Caco-2 (cell line): Measurements from ENCODE around the gene PDE5A. TPM values are rescaled to one million over a fixed set of nuclear protein-coding genes. Genes with fewer than 3 reads are reported as not detected.

Source experiments
- BruUV-seq: library from RNA; stranded (reverse); fragments of 400-500 nt; replicated peaks from 2 replicates; lab custom pipeline; 2021; lab: Mats Ljungman, UMichigan
- CTCF ChIA-PET: fragments of 300-600 bp; sonication (Branson Sonifier 250); formaldehyde crosslinking; loops from one replicate; lab custom pipeline; 2022; ENCODE audit warnings: antibody characterized with exemption; lab: Charles Lee
- POLR2A ChIA-PET: fragments of 300-600 bp; sonication (Branson Sonifier 250); formaldehyde crosslinking; loops from one replicate; lab custom pipeline; 2022; ENCODE audit warnings: antibody characterized with exemption; lab: Charles Lee
- DNase-seq, 2 experiments: peaks; one replicate each; pipeline versions ENCODE4 v3.0.0 to v3.0.0-alpha.2; 2020 to 2022
- H3K27me3 ChIP-seq: replicated peaks from 2 replicates; pipeline ENCODE4 v1.6.0; 2011; ENCODE audit warnings: low read length; ENCODE audit not compliant: control insufficient read depth, insufficient read depth
- H3K36me3 ChIP-seq: 2 replicates; pipeline ENCODE4 v1.5.1; 2011; ENCODE audit warnings: low read length; ENCODE audit not compliant: control insufficient read depth, insufficient read depth
- H3K4me1 ChIP-seq: fragments of 250-450 bp; sonication (Bioruptor Pico); 2 replicates; pipeline ENCODE4 v1.5.1; 2020; ENCODE audit warnings: mild to moderate bottlenecking
- H3K4me3 ChIP-seq: 2 replicates; pipeline ENCODE4 v1.5.1; 2011; ENCODE audit warnings: low read depth, mild to moderate bottlenecking, control low read depth, low read length
- H3K9me3 ChIP-seq: fragments of 250-450 bp; sonication (Bioruptor Pico); 2 replicates; pipeline ENCODE4 v1.5.1; 2020; ENCODE audit warnings: mild to moderate bottlenecking, moderate library complexity
- H3K27ac Mint-ChIP-seq: one replicate; pipeline ENCODE4 v1.8.0; 2022; ENCODE audit warnings: mixed read lengths; ENCODE audit not compliant: unreplicated experiment
- H3K27me3 Mint-ChIP-seq: one replicate; pipeline ENCODE4 v1.8.0; 2022; ENCODE audit warnings: mixed read lengths; ENCODE audit not compliant: insufficient read depth, unreplicated experiment
- H3K36me3 Mint-ChIP-seq: one replicate; pipeline ENCODE4 v1.8.0; 2022; ENCODE audit warnings: mild to moderate bottlenecking, mixed read lengths; ENCODE audit not compliant: insufficient read depth, unreplicated experiment
- H3K4me1 Mint-ChIP-seq: one replicate; pipeline ENCODE4 v1.8.0; 2022; ENCODE audit warnings: low read depth, mixed read lengths; ENCODE audit not compliant: unreplicated experiment
- H3K4me3 Mint-ChIP-seq: one replicate; pipeline ENCODE4 v1.8.0; 2022; ENCODE audit warnings: mild to moderate bottlenecking, moderate library complexity, mixed read lengths; ENCODE audit not compliant: unreplicated experiment
- H3K9me3 Mint-ChIP-seq: one replicate; pipeline ENCODE4 v1.8.0; 2022; ENCODE audit warnings: mixed read lengths; ENCODE audit not compliant: unreplicated experiment
- CTCF ChIP-seq, 2 experiments: fragments of 200-600 bp in 1 of 2; IDR thresholded peaks; 1 replicate in 1 of 2; 2 replicates in 1 of 2; pipeline versions ENCODE4 v1.5.1 to v1.8.0; 2011 to 2022; ENCODE audit warnings: antibody characterized with exemption in 1 of 2, control low read depth in 1 of 2, inconsistent platforms in 1 of 2, low read depth in 1 of 2, low read length in 1 of 2, mild to moderate bottlenecking in 1 of 2, moderate library complexity in 1 of 2; ENCODE audit not compliant: insufficient read depth in 1 of 2, severe bottlenecking in 1 of 2, unreplicated experiment in 1 of 2
- intact Hi-C: fragments of 100-400 bp; cut with micrococcal nuclease; formaldehyde crosslinking; loops from one replicate; pipeline ENCODE4 v1.10.0; 2022; ENCODE audit not compliant: unreplicated experiment
- total RNA-seq: library from RNA; stranded (reverse); gene quantifications from 2 replicates; pipeline ENCODE4 v1.2.3, GENCODE V29; 2022

The PDE5A gene
- total RNA-seq, 1 experiment from 2014 or later = 7.9 TPM

- H3K4me3 ChIP-seq = no peak overlapping the region
- no peaks in the 10 kb centered on the region for H3K27me3 ChIP-seq
- Mint-ChIP-seq H3K9me3 (peaks cover 6% of the 10 kb centered on the region), H3K4me1 (no peaks in the 10 kb centered on the region), H3K27ac (no peak overlapping the region), H3K4me3 (no peak overlapping the region), H3K27me3 (no peaks in the 10 kb centered on the region), H3K36me3 (peaks cover 4% of the 10 kb centered on the region)
- ChIA-PET POLR2A (no interaction called here), CTCF (no interaction called here)
- DNase-seq = no peak
- no peaks in the 10 kb centered on the region for H3K4me1 ChIP-seq
- no peaks in the 10 kb centered on the region for H3K36me3 ChIP-seq
- no peak for TF ChIP-seq CTCF (IDR thresholded peaks at IDR 0.05; ENCODE audit: insufficient read depth in 1 of 2, low read depth in 1 of 2, low read length in 1 of 2, severe bottlenecking in 1 of 2, unreplicated experiment in 1 of 2)
- BruUV-seq = no TSS peak
- H3K9me3 ChIP-seq = no peaks in the 10 kb centered on the region
- intact Hi-C loops = no loop called here
Observed at GRCh38 chr4:119593698-119594097, 34.9 kb downstream of the PDE5A start.

- H3K9me3 Mint-ChIP-seq = no peaks in the 10 kb centered on the region
- no peaks in the 10 kb centered on the region for H3K4me1 ChIP-seq
- no peaks in the 10 kb centered on the region for H3K27me3 Mint-ChIP-seq
- BruUV-seq = no TSS peak
- H3K27ac Mint-ChIP-seq = no peak overlapping the region
- CTCF ChIA-PET = no interaction called here
- H3K4me3 Mint-ChIP-seq = no peak overlapping the region
- H3K4me1 Mint-ChIP-seq = no peaks in the 10 kb centered on the region
- no peak overlapping the region for H3K4me3 ChIP-seq
- H3K36me3 Mint-ChIP-seq = no peaks in the 10 kb centered on the region
- TF ChIP-seq CTCF (IDR thresholded peaks at IDR 0.05; ENCODE audit: insufficient read depth in 1 of 2, low read depth in 1 of 2, low read length in 1 of 2, severe bottlenecking in 1 of 2, unreplicated experiment in 1 of 2) = no peak
- POLR2A ChIA-PET = no interaction called here
- intact Hi-C loops = no loop called here
- H3K27me3 ChIP-seq = no peaks in the 10 kb centered on the region
- H3K9me3 ChIP-seq = no peaks in the 10 kb centered on the region
- DNase-seq = no peak
- H3K36me3 ChIP-seq = no peaks in the 10 kb centered on the region
Observed at GRCh38 chr4:119592830-119593229, 35.8 kb downstream of the PDE5A start.

DNA sequence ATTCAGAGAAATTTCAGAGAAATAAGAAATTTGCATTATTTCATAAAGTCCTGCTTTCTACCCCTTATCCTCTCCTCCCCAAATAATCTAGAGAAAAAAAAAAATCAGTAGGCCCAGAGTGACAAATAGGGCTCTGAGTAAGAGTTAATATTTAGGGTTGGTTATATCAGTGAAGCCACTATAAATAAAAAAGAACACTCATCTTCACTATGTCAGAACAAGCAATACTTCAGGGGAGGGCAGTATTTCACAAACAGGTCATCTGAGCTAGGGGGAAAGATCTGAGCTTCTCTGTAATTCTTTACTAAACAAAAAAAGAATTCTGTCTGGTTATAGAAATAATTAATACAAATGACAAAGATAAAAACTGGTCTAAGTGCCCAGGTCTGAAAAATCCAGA is 39.4 kb downstream of the PDE5A start:
- DNase-seq = no peak
- Mint-ChIP-seq H3K36me3 (peaks cover 5% of the 10 kb centered on the region), H3K27ac (no peak overlapping the region), H3K4me3 (no peak overlapping the region), H3K27me3 (no peaks in the 10 kb centered on the region), H3K4me1 (no peaks in the 10 kb centered on the region), H3K9me3 (no peaks in the 10 kb centered on the region)
- H3K4me1 ChIP-seq = no peaks in the 10 kb centered on the region
- TF ChIP-seq CTCF (IDR thresholded peaks at IDR 0.05; ENCODE audit: insufficient read depth in 1 of 2, low read depth in 1 of 2, low read length in 1 of 2, severe bottlenecking in 1 of 2, unreplicated experiment in 1 of 2) = no peak
- no peaks in the 10 kb centered on the region for H3K9me3 ChIP-seq
- no peaks in the 10 kb centered on the region for H3K27me3 ChIP-seq
- H3K36me3 ChIP-seq = no peaks in the 10 kb centered on the region
- H3K4me3 ChIP-seq = no peak overlapping the region
- intact Hi-C loops = no loop called here
- BruUV-seq = no TSS peak
- ChIA-PET CTCF (no interaction called here), POLR2A (no interaction called here)
